Fibroblast of lung (primary cell): ENCODE data around the gene SGO1.

Experiments used
- CTCF ChIP-seq, 2 donors: IDR thresholded peaks in 1 of 2; conservative IDR thresholded peaks in 1 of 2; 1 replicate in 1 of 2; 2 replicates in 1 of 2; pipeline ENCODE4 v1.5.1; 2011 to 2012; ENCODE audit warnings: low read length in 2 of 2, control low read depth in 1 of 2, inconsistent platforms in 1 of 2, low read depth in 1 of 2, mild to moderate bottlenecking in 1 of 2
- EZH2 ChIP-seq: IDR thresholded peaks from 2 replicates; pipeline ENCODE4 v1.5.1; 2012; ENCODE audit warnings: low read length, control low read depth, mild to moderate bottlenecking; ENCODE audit errors: missing control alignments

DNA sequence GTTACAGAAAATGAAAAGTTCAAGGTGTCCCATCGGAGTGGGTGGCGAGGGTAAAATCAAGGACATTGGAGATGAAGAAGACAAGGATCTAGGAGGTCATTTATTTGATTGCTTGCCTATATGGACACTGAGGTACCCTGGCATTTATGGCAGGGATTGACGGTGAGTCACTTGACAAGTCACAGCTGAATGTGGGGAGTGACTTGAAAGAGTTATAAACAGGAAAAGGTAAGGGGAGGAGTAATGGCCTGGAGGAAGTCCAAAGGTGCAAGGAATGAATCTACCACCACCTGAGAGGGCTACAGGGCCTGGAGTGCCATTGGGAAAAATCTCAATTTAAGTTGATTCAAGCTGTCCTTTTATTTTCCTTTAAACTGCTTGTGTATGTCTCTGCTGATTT lies 11.8 kb upstream of the SGO1 start:
- TF ChIP-seq CTCF (conservative IDR thresholded peaks at IDR 0.05 in 1 of 2, IDR thresholded peaks at IDR 0.05 in 1 of 2; ENCODE audit: low read depth in 1 of 2, low read length in 2 of 2) = no peak
- TF ChIP-seq EZH2 = no peak
